Stimulated activated CD8-positive, alpha-beta memory T cell treated with anti-CD3 and anti-CD28 coated beads, Interleukin-7, amount 100 ng/mL, for 1 hour (primary cell): ENCODE measurements around the gene SLC16A5.
"Not testable (repeated sequence)": the region's sequence is repeated elsewhere in the genome, so short reads cannot be mapped to it uniquely, and the experiment has no call there.

Source experiments
- DNase-seq, 2 donors: peaks; one replicate each; pipeline ENCODE4 v3.0.0-alpha.2; 2020; ENCODE audit warnings: low read depth in 2 of 2

Gene SLC16A5

DNA sequence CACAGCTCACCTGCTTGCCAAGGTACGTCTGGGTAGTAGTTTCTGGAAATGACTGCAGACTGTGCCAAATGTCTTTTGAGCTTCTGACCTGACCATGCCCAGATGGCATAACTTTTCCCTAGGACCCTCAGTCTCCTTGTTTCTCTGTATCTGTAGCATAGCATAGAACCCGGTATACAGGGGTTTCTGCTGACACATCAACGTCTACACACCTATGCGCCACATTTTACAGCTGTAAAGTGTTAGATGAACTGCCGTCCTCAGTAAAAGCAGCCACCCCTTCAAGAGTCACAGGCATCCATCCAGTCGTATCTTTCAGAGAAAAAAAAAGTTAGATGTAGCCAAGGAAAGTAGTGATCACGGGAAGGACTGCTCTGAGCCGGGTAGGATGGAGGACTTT lies 23.3 kb upstream of the SLC16A5 start:
- DNase-seq = no peak

DNA sequence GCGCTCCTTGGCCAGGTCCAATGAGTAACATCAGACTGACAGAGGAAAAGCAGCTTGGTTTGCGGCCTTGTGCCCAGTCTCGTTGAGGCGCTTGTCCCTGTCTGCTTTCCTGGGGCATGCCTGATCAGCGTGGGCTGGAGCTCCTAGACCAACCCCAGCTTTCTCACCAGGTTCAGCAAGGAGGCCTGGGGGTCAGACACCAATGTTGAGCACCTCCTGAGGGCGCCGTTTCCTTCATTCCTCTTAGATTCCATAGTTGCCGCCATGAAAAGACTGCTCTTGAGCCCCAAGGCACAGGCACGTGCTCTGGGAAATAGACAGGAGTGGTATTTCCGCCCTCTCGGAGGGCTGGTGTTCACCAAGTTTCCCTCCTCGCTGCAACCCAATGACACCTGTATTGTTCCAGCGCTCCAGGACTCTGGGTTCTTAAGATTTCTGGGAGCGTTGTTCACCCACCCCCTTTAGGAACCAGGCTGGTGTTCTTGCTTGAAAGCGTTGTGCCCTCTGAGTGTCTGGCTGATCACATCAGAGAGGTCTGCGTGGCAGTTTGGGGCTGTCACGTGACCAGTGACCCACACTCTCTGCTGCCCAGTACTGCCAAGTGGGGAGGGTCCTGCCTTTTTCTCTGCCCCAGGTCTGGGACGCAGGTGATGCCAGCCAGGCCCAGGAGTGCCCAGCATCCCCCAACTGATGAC lies 22.7 kb upstream of the SLC16A5 start:
- no peak for DNase-seq

DNA sequence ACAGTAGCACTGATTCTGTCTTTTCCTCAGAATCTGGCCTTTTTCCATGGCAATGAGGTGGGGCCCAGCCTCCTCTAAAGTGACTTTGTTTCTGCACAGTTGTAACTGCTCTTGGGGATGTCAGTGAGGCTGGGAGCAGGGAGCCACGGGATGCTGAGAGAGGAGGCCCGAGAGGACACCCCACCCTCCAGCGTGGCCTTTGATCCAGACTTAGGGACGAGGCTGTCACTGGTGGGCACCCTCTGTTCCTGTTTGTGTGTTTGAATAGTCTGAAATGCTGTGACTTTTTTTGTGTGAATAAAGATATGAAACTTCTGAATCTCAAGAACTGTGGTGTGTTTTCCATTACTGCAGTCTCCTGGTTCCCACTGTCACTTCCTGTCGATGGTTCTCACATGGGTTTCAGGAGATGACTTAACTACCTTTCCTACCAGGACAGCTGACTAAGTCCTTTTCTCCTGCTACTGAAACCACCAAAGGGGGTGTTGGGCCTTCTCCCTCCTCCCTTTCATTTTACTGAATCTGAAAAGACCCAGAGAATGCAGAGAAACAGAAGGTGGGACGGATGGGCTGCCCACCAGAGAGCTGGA lies 22.1 kb upstream of the SLC16A5 start:
- no peak for DNase-seq

DNA sequence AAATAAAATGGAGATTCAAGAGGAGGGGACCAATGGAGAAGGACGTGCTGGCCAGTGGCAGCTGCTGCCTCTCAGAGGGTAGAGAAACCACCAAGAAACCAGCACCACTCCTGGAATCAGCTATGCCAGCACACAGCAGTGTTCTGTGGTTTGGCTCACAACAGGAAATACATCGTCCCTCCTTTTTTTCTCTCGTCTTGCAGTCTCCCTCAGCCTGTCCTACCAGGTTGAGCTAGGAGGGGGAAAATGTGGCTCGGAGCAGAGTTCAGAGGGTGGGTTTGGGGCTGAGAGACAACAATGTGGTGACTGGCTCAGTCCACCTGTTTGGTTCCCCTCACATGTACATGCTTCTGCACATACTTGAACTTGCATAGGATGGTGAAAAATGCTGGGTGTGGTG lies 19.9 kb upstream of the SLC16A5 start:
- no peak for DNase-seq

DNA sequence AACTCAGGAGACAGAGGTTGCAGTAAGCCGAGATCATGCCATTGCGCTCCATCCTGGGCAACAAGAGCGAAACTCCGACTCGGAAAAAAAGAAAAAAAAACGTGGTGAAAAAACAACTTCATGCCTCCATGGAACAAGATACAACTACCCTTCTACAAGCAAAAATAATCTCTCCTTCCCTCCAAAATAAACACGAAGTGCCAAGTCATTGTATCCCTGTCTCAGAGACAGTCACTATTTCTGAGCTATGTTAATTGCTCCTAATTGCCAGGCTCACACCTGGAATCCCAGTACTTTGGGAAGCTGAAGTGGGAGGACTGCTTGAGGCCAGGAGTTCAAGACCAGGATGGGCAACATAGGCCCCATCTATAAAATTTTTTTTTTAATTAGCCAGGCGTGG lies 19.0 kb upstream of the SLC16A5 start:
- DNase-seq = no peak

DNA sequence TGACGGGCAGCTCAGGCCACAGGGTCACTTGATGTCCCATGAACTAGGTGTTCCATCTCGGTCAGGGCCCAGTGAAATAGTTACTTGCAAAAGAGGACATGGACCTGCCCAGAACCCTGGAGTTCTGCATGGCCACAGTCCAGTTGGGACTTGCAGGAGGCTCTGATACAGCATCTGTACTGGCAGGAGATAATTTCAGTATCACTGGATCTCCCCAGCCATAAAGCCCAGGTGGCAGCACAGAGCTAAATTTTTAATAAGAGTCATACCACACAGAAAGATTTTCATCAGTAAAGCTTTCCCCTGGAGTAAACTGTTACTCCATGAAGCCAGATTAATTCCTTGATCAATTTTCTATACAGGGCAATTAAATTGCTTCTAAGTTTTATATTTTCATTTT lies 18.0 kb upstream of the SLC16A5 start:
- DNase-seq = no peak

DNA sequence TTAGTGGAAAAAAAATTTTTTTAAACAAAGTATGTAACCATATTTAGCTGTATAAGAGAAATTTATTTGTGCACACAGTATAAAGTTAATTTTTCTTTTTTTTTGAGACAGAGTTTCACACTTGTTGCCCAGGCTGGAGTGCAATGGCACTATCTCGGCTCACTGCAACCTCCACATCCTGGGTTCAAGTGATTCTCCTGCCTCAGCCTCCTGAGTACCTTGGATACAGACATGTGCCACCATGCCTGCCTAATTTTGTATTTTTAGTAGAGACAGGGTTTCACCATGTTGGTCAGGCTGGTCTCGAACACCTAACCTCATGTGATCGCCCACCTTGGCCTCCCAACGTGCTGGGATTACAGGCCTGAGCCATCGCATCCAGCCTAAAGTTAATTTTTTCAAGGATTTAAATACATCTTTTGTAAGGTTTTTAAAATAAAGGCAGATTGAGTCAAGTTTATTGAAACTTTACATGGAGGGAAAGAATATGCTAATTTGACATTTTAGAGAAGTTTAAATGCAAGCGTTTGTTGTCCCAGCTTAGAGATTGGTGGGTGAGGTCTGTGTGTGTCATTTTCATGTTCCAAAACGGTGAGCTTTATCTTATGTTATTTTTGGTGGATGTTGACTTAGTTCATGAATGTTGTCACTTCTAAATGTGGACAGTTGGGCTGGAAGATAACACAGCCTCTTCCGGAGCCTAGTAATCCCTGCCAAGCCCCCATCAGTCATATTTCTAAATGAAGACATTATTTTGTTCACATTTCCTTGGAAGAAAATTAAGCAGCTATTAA lies 16.1 kb upstream of the SLC16A5 start:
- not testable (repeated sequence) for DNase-seq

DNA sequence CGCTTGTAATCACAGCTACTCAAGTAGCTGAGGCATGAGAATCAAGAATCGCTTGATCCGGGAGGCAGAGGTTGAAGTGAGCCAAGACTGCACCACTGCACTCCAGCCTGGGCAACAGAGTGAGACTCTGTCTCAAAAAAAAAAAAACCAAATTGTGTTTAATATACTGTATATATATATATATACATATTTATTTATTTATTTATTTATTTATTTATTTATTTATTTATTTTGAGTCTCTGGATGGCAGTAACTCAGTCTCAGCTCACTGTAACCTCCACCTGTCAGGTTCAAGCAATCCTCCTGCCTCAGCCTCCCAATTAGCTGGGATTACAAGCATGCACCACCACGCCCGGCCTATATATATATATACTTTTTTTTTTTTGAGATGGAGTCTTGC lies 14.8 kb upstream of the SLC16A5 start:
- DNase-seq = not testable (repeated sequence)

DNA sequence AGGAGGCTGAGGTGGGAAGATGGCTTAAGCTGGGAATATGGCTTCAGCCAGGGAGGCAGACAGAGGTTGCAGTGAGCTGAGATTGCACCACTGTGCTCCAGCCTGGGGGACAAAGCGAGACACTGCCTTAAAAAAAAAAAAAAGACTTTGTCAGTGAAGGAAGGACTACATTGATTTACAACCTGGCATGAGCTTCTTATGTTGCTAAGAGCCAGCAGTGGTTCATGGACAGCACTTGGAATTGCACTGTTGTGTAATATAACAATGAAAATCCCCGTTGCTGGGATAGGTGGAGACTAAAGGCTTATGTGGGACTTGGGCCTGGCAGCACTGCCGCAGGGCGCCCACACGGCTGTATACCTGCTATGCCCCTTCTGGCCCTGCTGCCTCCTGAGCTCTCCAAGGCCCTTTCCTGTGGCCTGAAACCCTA lies 14.1 kb upstream of the SLC16A5 start:
- no peak for DNase-seq

DNA sequence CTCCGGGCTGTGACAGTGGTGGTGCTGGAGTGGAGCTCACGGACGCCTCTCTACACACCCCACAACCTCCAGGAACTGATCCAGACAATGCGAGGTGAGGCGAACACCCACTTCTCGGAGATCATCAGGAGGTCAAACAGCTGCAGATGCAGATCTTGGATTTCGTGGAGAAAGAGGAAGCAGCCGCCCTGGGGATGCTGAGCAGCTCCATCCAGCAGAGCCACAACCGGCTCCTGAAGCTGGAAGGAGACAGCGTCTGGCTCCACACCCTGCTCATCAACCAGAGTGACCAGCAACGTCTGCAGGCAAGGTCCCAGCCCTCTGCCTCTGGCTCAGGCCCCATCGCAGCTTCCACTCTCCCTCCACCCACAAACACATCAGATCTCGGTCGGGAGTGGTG lies 13.2 kb upstream of the SLC16A5 start:
- DNase-seq = no peak

DNA sequence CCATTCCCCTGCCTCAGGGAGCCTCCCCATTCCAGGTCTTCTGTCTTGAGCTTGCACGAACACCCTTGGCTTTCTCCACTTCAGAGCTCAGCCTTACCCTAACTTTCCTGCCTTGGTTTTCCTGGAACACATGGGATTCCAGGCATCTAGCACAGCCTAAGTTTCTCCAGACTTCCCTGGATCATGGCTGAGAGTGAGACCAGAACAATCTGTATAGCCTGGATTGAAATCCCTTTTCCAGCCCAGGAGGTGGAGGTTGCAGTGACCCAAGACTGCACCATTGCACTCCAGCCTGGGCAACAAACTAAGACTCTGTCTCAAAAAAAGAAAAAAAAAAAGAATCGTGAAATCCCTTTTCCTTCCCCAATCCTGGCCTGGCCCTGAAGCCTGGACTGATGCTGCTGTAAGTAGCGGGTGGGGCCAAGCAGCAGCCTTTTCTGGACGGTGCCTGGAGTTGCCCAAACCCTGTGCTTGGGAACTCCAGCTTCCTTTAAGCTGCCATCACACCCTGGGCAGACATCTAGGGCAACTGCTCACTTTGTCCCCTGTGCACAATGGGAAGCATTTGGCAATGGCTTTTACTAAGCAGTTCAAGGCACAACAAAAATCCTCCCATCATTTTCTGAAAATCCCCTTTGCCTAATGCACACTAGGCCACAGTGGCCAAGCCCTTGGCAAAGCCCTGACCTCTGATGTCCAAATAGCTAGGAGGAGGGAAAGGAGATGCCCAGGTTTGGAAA lies 12.0 kb upstream of the SLC16A5 start:
- DNase-seq = no peak

DNA sequence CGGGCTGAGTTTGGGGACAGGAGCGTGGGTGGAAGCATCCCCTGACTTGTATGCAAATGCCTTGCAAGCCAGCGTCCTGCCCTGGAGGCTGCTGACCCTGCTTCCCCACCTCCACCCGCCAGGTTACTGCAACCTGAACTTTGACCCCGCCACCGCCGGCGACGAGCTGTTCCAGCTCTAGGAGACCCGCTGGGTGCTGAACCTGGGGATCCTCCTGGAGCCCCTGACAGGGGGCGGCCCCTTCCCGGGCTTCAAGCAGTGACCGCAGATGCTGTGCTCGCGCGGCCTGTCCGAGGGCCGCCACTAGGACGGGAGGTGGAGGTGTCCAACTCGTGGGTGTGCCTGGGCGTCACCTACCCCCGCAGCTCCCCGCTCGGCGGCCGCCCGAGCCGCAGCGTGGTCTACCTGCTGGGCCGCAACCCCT lies 10.7 kb upstream of the SLC16A5 start:
- DNase-seq = no peak

DNA sequence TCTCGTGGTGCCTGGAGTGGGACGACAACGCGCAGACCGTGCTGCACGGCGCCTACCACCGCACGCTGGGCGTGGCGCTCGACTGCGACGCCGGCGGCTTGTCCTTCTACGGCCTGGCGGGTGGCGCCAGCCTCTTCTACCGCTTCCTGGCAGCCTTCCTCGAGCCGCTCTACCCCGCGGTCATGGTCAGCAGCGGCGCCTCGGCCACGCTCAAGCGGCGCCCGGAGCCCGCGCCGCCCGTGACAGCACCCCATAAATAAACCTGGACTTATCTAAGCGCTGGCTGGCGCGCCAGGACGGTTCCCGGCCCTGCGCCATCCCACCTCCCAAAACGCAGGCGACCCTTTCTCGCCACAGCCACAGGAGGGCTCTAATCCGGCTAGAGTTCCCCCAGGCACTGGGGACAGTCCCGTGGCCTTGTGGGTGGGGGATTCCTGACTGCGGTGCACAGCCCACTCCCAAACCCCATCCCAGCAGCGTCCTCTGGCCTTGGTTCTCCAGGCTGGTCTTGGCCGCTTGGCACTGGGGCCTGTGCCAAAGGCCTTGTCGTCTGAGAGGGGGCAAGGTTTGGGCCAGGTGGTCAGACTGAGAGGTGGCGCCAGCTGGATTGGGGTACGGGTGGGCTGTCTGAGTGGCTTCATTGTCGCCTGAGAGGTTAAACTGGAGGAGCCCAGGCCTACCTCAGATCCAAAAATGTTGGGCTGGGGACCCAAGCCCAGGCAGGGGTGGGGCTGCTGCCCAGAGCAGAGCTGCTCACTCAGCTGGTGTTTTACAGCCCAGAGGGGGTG lies 10.1 kb upstream of the SLC16A5 start:
- peak in 1 of 2 donors; percentile 8 for DNase-seq

DNA sequence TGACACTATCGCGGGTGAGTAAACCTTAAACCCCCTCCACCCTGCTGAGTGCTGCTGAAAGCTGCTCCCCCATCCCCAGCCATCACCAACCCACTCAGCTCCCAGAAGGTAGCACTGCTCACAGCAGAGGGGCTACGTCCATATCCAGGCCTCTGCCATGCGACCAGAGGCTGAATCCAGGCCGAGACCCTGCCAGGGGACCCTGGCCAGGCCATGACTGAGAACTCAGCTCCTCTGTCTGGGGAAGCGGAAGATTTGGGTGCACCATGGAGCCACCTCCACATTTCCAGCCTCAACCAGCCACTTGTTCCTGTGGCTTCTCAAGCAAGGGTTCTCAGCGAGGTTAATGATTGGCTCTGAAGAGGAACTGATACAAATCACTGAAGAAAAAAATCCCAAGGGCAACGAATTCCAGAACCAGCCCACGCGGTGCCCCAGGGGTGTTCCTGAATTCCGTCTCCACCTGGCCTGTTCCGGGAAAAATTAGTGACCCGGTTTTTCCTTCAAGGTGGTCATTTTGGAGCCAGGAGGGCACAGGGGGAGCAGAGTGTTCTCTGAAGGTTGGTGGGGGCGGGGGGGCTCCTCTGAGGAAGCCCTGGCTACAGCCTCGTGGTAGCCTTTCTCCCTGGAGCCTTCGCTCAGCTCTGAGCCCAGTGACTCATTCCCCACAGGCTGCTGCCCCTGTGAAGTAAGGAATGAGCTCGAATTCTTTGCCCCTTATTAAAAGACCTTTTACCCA lies 9.3 kb upstream of the SLC16A5 start:
- DNase-seq = no peak

DNA sequence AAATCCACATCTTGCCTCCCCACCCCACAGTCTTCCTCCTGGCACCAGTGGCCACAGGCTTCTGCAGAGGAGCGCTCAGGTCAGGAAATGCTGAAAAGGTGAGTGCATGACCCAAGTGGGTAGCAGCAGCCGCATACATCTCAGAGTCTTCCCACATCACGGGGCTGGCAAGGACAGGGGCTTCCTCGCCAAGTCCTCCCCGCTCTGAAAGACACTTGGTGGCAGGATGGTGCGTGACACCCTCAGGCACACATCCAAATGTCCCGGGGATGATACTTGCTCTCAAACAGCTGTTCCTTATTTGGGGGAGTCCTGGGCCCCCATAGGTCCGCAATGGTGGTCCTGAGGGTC lies 8.8 kb upstream of the SLC16A5 start:
- no peak for DNase-seq

DNA sequence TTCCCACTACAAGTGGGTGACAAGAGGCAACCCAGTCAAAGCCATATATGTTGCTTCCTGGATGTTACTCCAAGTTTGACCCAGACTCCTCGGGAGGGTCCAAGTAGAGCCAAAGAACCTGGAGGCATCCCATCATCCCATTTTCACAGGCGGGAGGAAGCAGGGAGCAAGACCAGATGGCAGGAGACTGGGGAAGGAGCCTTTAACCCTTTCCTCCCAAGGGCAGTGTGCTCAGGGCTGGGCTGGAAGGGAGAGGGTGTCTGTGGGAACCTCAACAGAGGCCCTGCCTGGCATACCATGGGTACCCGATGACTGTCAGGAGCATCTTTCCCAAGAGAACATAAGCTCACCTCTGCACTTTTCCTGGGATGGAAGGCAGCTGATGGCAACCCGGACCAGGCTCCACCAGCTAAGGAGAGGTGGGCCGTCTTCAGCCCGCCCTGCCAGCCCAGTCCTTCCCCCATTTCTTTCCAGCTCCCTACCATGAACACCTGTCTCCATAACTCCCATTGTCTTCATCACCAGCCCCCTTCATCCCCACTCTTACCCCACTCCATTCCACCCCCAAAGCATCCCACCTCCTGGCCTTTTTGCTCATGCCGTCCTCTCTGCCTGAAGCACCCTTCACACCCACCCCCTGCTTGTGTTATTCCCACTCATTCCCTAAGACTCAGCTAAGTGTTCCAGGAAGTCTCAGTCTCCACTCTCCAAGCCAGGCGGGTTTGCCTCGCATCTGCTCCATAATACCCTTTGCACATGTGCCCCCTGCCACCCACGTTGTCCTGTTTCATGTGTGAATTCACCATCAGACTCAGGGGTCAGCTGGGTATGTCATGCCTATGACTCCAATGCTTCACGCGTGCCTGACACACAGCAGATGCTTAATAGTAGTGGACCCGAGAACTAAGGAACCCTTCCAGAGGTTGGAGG lies 5.9 kb upstream of the SLC16A5 start:
- DNase-seq = no peak

DNA sequence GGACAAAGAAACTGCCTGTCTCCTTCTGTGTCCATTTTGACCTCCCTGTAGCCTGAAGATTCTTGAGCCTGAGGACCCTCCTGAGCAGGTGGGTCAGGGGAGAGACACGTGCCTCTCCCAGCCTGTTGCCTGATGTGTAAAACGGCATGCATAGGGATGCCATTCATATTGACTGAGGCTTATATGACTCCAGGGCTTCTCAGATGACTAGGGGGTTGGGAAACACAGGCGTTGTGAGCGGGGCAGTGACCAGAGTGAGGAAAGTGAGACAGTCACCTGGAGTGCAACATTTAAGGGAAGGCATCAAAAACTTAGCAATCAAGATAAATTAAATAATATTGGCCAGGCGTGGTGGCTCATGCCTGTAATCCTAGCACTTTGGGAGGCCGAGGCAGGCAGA lies 5.1 kb upstream of the SLC16A5 start:
- no peak for DNase-seq

DNA sequence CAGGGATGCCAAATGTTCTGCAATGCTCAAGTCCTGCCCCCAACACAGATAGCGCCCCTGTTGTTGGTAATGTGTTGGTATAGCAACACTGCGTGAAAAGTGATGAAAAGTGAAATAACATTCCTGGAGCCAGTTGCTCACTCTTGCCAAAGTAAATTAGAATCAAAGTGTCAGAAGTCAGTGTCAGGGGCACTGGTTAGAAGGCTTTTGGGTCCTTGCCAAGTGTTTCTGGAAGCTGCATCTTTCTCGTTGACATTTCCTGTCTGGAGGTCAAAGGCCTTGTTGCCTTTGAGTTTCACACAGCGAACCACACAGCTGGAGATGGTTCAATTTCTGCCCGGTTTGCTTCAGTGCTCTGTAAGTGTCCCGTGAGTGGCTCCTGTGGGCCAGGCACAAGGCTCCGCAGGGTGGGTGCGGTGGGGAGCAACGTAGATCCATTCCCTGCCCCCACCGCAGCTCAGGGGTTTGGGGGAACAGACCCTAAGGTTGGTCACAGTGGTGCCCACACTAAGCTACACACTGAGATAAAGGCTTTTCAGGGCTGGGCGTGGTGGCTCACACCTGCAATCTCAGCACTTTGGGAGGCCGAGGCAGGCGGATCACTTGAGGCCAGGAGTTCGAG lies 3.6 kb upstream of the SLC16A5 start:
- no peak for DNase-seq

DNA sequence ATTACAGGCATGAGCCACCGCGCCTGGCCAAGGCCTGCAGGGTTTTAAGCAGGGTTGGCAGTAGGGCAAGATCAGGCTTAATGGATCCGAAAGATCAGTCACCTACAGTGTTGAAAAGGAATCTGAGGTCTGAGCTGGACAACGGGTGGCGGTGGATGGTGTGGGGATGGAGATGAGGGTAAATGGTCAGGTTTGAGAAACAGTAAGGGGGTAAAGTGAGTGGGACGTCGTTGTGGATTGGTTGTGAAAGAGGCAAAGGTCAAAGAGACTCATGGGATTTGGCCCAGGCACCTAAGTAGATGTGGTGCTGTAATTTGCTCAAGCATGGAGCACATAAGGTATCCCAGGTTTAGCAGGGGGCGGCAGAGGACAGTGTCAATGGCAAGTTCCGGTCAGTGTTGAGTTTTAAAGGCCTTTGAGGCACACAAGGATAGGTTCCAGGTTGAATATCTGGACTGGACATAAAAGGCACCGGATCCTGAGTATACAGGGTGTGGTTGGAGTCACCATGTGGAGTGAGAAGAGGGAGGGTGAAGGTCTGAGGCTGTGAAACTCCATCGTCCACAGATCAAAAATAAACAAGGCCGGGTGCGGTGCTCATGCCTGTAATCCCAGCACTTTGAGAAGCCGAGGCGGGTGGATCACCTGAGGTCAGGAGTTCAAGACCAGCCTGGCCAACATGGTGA lies 1.1 kb upstream of the SLC16A5 start:
- no peak for DNase-seq
